Suprapubic skin (tissue), 4 donors: ENCODE results near the gene TYMS.

Experiments
- CTCF ChIP-seq, 2 donors: fragments of 200-600 bp in 1 of 2; fragments of 450-650 bp in 1 of 2; sonication (generic) in 1 of 2; IDR thresholded peaks; one replicate each; pipeline ENCODE4 v1.5.1; 2016 to 2019; ENCODE audit warnings: antibody characterized with exemption in 2 of 2, mild to moderate bottlenecking in 1 of 2, moderate library complexity in 1 of 2
- EP300 ChIP-seq: sonication (generic); formaldehyde crosslinking; IDR thresholded peaks from one replicate; pipeline ENCODE4 v1.6.1; 2017; ENCODE audit warnings: antibody characterized with exemption
- POLR2A ChIP-seq, 2 donors: fragments of 450-650 bp; IDR thresholded peaks; one replicate each; pipeline ENCODE4 v1.6.1; 2017; ENCODE audit warnings: antibody characterized with exemption in 2 of 2, mild to moderate bottlenecking in 2 of 2, moderate library complexity in 2 of 2
- POLR2AphosphoS5 ChIP-seq, 3 donors: sonication (generic); formaldehyde crosslinking; IDR thresholded peaks; one replicate each; pipeline ENCODE4 v1.6.1; 2017; ENCODE audit warnings: antibody characterized with exemption in 3 of 3

DNA sequence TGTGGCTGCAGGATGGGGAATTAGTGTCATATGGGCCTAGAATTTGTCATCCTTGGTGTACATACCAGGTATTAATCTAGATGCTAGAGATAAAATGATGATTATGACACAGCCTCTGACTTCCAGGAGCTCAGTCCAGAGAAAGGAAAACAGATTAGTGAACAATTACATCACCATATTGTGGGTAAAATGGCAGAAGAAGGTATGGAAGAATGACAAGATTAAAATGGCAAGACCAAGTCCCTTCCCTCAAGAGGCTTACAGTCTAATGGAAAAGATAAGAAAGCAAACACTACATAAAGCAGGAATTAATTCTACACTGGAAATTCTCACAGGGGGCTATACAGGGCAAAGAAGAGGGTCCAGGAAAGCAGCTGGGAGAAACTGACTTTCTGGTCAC lies 25.9 kb upstream of the TYMS start:
- TF ChIP-seq CTCF (IDR thresholded peaks at IDR 0.05) (no peak), POLR2A (IDR thresholded peaks at IDR 0.05) (no peak), EP300 (no peak), POLR2AphosphoS5 (IDR thresholded peaks at IDR 0.05) (no peak)
